ENCODE data around the gene SATB2. TPM values are rescaled to one million over a fixed set of nuclear protein-coding genes. Genes with fewer than 3 reads are reported as not detected.

The SATB2 gene
- total RNA-seq, 1 donor: 12.7 TPM

DNA sequence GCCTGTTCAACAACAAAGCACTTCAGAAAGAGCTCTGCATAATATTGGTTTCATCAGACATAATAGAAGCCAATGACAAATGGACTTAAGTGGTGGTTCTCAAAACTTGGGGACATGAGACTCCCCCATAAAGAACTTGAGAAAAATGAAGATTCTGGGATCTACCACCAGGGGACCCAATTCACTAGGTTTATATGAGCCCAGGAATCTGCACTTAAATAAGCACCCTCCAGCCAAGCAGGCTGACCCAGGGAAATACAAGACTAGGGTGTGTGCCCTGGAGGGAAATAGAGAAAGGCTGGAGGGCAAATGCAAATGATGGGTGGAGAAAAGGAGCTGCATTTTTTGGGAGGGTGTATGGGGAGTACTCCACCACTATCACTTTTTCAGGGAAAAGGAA is 52.5 kb downstream of the SATB2 start:
- TF ChIP-seq, protein P1, sequence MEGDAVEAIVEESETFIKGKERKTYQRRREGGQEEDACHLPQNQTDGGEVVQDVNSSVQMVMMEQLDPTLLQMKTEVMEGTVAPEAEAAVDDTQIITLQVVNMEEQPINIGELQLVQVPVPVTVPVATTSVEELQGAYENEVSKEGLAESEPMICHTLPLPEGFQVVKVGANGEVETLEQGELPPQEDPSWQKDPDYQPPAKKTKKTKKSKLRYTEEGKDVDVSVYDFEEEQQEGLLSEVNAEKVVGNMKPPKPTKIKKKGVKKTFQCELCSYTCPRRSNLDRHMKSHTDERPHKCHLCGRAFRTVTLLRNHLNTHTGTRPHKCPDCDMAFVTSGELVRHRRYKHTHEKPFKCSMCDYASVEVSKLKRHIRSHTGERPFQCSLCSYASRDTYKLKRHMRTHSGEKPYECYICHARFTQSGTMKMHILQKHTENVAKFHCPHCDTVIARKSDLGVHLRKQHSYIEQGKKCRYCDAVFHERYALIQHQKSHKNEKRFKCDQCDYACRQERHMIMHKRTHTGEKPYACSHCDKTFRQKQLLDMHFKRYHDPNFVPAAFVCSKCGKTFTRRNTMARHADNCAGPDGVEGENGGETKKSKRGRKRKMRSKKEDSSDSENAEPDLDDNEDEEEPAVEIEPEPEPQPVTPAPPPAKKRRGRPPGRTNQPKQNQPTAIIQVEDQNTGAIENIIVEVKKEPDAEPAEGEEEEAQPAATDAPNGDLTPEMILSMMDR (IDR thresholded peaks at IDR 0.05; ENCODE audit: insufficient read depth, low read length): peak; percentile 44
- DNase-seq (ENCODE audit: low read depth): peak; percentile 41
- no peak overlapping the region for H3K4me3 ChIP-seq (ENCODE audit: low read depth, low read length)

DNA sequence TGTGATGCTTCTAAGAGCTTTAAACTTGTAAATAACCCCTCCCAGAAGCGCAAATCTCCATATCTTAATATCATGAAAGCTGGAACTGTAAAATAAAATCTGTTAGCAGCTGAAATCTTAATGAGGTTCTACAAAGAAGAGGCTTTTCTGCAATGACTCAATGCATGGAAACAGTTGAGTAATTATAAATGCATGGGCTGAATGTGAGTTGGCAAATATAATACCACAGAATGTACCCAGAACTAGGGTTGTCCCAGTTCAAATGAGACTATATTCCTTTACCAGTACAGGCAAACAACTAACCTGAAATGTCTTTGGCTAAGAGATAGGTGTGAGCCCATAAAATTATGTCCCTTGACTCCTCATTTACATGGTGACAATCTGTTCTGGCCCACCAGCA is 52.9 kb downstream of the SATB2 start:
- TF ChIP-seq, protein P1 (IDR thresholded peaks at IDR 0.05; ENCODE audit: insufficient read depth, low read length): no peak
- DNase-seq (ENCODE audit: low read depth): peak; percentile 44
- no peak overlapping the region for H3K4me3 ChIP-seq (ENCODE audit: low read depth, low read length)

DNA sequence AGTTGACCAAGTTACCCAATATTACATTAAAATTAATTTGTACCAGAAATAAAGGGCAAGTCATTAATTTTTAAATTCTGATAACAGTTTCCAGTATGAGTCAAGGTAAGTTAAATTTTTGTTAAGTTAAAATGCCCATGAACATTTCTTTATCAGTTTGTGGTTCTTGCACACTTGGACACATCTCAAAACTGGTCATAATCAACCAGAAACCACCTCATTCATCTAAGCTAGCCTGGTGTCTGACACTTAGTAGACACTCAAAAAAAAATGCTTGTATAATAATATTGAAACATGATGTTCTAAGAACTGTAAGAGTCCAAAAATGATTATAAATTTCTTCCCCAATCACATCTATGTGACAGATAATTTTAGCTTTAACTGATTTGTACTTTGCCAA is 62.4 kb downstream of the SATB2 start:
- DNase-seq (ENCODE audit: low read depth): peak; percentile 65
- TF ChIP-seq, protein P1 (IDR thresholded peaks at IDR 0.05; ENCODE audit: insufficient read depth, low read length): no peak
- H3K4me3 ChIP-seq (ENCODE audit: low read depth, low read length): no peak overlapping the region

DNA sequence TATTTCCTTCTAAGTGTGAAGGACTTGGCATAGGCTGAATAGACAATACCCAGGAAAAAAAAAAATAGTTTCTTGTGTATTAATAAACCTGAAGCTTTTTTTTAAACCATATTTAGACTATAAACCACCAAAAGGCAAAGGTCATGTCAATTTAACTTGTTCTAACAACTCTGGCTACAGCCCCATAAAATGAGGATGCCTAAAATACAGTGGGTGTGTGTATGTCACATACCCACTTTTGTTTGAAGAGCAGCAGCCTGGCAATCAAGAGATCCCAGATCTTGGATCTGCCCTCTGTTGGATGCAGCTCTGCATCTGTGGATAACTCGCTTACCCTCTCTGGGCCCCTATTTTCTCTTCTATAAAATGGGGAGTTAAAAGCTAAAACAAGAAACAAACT is 65.4 kb downstream of the SATB2 start:
- H3K4me3 ChIP-seq (ENCODE audit: low read depth, low read length): no peak overlapping the region
- DNase-seq (ENCODE audit: low read depth): no peak
- TF ChIP-seq, protein P1 (IDR thresholded peaks at IDR 0.05; ENCODE audit: insufficient read depth, low read length): no peak

DNA sequence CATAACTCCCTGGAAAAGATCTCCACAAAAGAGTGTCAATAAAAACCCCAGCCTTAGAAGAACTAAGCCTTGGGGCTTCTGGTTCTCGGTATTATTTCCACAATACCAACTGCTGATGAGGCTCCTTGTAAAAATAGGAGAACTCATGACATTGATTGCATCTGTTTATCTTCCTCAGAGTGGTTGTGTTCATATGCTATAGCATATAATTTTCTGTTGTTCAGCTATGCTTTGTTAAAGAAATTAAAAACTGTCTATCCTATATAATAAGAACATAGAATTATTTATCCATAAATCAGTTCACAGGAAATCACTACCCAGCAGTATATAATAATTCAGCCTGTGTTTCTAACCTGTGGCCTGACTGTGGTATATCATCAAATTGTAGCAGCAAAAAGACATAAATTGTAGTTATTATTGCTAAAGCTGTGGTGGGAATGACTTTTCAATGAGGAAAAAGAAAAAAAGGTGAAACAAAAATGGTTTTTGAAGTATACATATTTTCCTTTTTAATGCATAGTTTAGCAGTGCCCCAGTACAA is 68.9 kb downstream of the SATB2 start:
- DNase-seq (ENCODE audit: low read depth): no peak
- TF ChIP-seq, protein P1 (IDR thresholded peaks at IDR 0.05; ENCODE audit: insufficient read depth, low read length): no peak
- no peak overlapping the region for H3K4me3 ChIP-seq (ENCODE audit: low read depth, low read length)

DNA sequence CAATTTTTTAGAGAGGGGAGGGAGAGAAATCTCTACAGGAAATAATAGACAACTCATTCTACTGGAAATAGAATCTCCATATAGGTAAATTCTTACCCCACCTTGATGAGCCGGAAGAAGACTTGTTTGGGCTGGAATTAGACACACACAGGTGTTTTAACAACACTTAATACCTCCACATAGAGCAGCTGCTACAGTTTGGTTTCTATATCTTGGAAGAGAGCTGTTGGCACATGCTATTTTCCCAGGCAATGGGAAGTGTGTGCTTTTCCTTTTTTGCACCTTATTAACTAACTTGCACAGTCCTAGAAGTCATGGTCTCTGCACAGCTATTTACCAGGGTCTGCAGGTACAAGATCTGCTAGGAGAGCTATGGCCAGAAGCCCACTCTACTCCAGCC is 73.7 kb downstream of the SATB2 start:
- no peak for DNase-seq (ENCODE audit: low read depth)
- no peak overlapping the region for H3K4me3 ChIP-seq (ENCODE audit: low read depth, low read length)
- TF ChIP-seq, protein P1 (IDR thresholded peaks at IDR 0.05; ENCODE audit: insufficient read depth, low read length): no peak

DNA sequence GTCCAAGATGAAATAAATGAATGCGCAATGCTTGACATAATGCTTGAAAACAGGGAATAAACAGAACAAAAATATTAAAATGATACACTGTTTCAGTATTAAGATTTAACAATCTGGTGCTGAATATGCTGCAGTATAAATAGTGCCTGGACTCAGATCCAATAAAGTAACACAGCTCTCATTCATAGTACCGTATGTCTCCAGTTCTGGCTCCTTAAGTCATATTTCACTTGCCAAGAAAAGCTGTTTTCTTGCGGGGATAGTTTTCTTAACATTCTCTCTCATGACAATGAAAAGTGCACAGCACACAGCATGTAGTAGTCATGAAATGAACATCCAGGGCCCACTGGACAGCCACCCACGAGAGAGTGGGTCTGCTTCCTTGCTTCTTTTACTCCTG is 74.7 kb downstream of the SATB2 start:
- DNase-seq (ENCODE audit: low read depth): no peak
- no peak overlapping the region for H3K4me3 ChIP-seq (ENCODE audit: low read depth, low read length)
- TF ChIP-seq, protein P1 (IDR thresholded peaks at IDR 0.05; ENCODE audit: insufficient read depth, low read length): no peak

All from fibroblast of the aortic adventitia (primary cell).